Mucosa of rectum (tissue), 2 donors: ENCODE results near the gene PLEKHA6.

Experiments
- H3K27ac ChIP-seq, 2 donors: one replicate each; pipeline ENCODE4 v1.7.0; 2013; ENCODE audit warnings: inconsistent platforms in 2 of 2, low read depth in 2 of 2, low read length in 2 of 2
- H3K27me3 ChIP-seq, 2 donors: one replicate each; pipeline ENCODE4 v1.7.0; 2013; ENCODE audit warnings: low read length in 2 of 2; ENCODE audit not compliant: control insufficient read depth in 2 of 2, insufficient read depth in 2 of 2
- H3K36me3 ChIP-seq, 2 donors: one replicate each; pipeline ENCODE4 v1.7.0; 2013; ENCODE audit warnings: low read length in 2 of 2; ENCODE audit not compliant: control insufficient read depth in 2 of 2, insufficient read depth in 2 of 2
- H3K4me1 ChIP-seq, 2 donors: one replicate each; pipeline ENCODE4 v1.7.0; 2013; ENCODE audit warnings: low read length in 2 of 2, mild to moderate bottlenecking in 1 of 2; ENCODE audit not compliant: control insufficient read depth in 2 of 2, insufficient read depth in 2 of 2
- H3K4me3 ChIP-seq, 2 donors: one replicate each; pipeline ENCODE4 v1.7.0; 2013; ENCODE audit warnings: low read length in 2 of 2
- H3K9ac ChIP-seq, 2 donors: one replicate each; pipeline ENCODE4 v1.7.0; 2013; ENCODE audit warnings: low read length in 2 of 2, low read depth in 1 of 2, mild to moderate bottlenecking in 1 of 2
- H3K9me3 ChIP-seq, 2 donors: one replicate each; pipeline ENCODE4 v1.7.0; 2013; ENCODE audit warnings: low read length in 2 of 2; ENCODE audit not compliant: control insufficient read depth in 2 of 2
- donor health status: healthy.
- donor health status: Normal muscosa, but diverticular disease.

PLEKHA6 gene

DNA sequence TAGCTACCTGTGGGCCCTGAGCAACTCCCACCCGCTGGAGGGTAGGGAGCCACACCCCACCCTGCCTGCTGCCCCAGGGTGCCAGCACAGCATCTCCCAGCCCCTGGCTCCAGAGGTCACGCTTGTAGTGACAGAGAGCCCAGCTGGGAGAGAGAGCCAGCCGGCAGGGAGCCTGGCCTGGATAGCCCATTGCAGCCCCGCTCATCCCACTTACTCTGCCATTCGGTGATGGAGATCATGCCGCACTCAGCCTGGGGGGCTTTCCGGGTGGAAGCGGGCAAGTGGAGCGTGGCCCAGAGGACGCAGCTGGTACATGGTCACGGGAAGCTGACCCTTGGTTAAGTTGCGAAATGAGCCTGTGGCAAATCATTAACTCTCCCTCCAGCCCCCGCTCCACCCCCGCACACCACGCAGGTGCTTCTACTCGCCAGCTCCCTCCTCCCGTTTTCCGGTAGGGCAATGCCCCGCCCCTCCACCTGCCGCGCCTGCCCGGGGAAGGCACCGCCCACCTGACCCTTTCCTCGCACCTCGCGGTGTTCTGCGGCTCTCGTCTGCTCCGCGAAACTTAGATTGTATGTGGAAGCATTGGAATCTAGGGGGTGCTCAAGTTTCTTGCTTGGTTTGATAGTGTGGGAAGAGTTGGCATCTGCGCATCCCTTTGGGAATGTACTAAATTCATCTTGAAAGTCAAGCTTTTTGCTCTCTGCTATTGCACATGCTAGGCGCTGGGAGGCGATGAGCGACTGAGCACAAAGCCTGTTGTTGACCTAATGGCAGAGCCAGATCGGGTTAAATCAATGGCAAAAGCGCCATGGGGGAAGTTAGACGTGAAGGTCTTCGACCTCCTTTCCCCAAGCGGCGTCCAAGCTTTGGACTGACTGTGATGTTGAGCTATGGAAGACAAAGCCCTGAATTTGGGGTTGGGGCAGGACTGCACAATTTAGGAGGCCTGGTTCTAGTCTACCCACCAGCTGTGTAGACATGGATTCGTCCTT is 145.8 kb downstream of the PLEKHA6 start, which contains the start of gene GOLT1A:
TSS of gene GOLT1A (minus strand) at position 321 of the 995 bp plus-strand sequence. CDS start at position 239, 82 bp downstream.
- H3K27me3 ChIP-seq: no peaks in the 10 kb centered on the region
- no peaks in the 10 kb centered on the region for H3K9me3 ChIP-seq
- H3K27ac ChIP-seq: peak within 1 kb of the TSS in 1 of 2 donors; percentile 43
- H3K4me1 ChIP-seq: peaks cover 4 to 10% of the 10 kb centered on the region in 2 donors
- no peaks in the 10 kb centered on the region for H3K36me3 ChIP-seq
- peak within 1 kb of the TSS; percentile 14 to 41 for H3K9ac ChIP-seq
- H3K4me3 ChIP-seq: peak within 1 kb of the TSS; percentile 50 to 56

DNA sequence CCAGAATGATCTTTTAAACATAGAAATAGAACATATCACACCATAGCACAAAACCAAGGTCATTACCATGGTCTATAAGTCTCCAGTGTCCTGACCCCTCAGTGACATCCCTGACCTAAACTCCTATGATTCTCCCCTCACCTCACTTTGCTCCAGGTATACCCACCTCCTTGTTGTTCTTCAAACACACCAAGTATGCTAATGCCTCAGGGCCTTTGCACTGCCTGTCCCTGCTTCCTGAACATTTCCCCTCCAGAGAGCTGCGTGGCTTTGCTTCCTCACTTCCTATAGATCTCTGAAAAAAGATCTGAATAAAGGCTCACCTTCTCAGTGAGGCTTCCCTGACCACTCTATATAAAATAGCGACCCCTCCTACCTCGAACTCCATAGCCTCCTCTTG is 147.0 kb downstream of the PLEKHA6 start:
- no peaks in the 10 kb centered on the region for H3K27me3 ChIP-seq
- no peak overlapping the region for H3K27ac ChIP-seq
- no peaks in the 10 kb centered on the region for H3K9me3 ChIP-seq
- no peak overlapping the region for H3K4me3 ChIP-seq
- no peaks in the 10 kb centered on the region for H3K36me3 ChIP-seq
- peaks cover 4 to 10% of the 10 kb centered on the region in 2 donors for H3K4me1 ChIP-seq
- no peak overlapping the region for H3K9ac ChIP-seq

DNA sequence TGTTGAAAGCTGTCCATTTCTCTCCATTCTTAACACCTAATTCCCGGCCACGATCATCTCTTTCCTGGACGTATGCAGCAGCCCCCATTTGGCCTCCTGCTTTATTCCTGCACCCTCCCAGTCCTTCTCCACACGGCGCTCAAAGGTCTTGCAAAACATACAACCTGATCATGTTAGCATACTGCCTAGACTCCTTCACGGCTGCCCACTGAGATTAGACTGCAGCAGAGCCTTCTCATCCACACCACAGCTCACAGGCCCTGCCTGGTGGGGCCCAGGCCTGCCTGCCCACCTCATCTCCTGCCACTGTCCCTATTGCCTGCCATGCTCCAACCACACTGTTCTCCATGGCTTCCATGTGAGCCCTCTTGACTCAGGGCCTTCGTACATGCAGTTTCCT is 148.7 kb downstream of the PLEKHA6 start:
- Histone ChIP-seq H3K9ac (no peak overlapping the region), H3K27me3 (peaks cover 3 to 8% of the 10 kb centered on the region in 2 donors), H3K27ac (no peak overlapping the region), H3K4me3 (no peak overlapping the region), H3K9me3 (no peaks in the 10 kb centered on the region), H3K4me1 (peaks cover 4 to 10% of the 10 kb centered on the region in 2 donors), H3K36me3 (no peaks in the 10 kb centered on the region)

DNA sequence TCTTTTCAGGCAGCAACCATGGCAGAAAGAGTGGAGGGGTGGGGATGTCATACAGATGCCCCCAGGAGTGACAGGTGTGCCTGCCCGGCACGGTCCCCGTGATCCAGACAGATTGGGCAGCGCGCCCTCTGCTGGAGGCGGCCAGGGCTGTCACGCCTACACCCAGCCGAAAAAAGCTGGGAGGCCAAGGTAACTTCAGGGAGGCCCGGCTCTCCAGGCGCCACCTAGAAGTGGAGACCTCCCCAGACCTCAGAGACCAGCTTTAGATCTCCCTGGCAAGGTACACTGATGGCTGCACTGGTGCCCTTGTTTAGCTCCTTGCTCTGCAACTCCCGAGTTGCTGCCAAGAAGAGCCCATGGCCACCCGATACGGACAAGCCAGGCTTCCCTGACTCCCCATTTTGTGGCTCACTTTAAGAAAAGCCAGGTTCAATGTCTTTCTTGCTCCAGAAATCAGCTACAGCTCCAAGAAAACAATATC is 152.6 kb downstream of the PLEKHA6 start:
- Histone ChIP-seq H3K4me3 (no peak overlapping the region), H3K36me3 (no peaks in the 10 kb centered on the region), H3K27ac (no peak overlapping the region), H3K9ac (no peak overlapping the region), H3K27me3 (peaks cover 3 to 8% of the 10 kb centered on the region in 2 donors), H3K4me1 (no peaks in the 10 kb centered on the region), H3K9me3 (no peaks in the 10 kb centered on the region)

DNA sequence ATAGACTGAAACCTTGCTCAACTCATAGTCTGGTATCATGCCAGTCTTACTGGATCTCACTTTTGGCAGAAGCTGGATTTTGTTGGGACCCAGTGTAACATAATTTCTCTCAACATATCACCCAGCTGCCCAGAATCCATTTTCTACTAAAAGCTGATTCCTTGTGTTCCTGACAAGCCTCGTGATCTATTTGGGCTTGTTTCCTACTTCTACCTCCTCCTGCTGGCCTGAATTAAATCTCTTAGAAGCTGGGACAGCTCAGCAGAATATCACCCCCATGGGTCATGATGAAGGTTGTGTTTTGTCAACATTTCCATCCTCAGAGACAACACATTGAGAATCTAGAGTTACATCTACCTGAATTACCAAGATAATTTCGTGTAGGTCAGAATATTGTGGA is 153.6 kb downstream of the PLEKHA6 start:
- H3K4me1 ChIP-seq: no peaks in the 10 kb centered on the region
- no peaks in the 10 kb centered on the region for H3K9me3 ChIP-seq
- no peak overlapping the region for H3K4me3 ChIP-seq
- H3K27me3 ChIP-seq: peaks cover 6 to 8% of the 10 kb centered on the region in 2 donors
- no peaks in the 10 kb centered on the region for H3K36me3 ChIP-seq
- no peak overlapping the region for H3K9ac ChIP-seq
- no peak overlapping the region for H3K27ac ChIP-seq

DNA sequence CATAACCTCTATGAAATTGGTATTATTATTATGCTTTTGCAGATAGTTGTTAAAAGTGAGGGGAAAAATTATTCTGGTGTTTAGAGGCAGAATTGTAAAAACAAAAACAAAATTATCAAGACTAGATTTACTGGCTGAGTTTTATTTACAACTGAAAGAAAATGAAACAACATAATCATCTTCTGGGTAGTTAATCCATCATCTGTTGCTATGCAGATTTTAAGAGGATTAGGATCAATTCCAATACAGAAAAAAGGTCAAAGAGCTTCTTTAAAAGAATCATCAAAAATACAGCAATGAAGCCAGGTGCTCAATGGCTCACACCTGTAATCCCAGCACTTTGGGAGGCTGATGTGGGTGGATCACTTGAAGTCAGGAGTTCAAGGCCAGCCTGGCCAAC is 154.2 kb downstream of the PLEKHA6 start:
- Histone ChIP-seq H3K27me3 (peaks cover 6 to 8% of the 10 kb centered on the region in 2 donors), H3K4me1 (no peaks in the 10 kb centered on the region), H3K9ac (no peak overlapping the region), H3K36me3 (no peaks in the 10 kb centered on the region), H3K27ac (no peak overlapping the region), H3K9me3 (no peaks in the 10 kb centered on the region), H3K4me3 (no peak overlapping the region)

DNA sequence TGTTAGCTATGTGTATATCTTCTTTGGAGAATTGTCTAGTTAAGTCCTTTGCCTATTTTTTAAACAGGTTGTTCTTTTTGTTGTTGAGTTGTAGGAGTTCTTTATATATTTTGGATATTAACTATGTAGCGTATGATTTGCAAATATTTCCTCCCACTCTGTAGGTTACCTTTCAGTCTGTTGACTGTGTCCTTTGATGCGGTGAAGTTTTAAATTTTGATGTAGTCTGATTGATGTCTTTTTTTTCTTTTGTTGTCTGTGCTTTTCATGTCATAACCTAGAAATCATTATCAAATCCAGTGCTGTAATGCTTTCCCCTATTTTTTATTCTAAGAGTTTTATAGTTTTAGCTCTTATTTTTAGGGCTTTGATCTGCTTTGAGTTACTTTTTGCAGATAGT is 154.8 kb downstream of the PLEKHA6 start:
- no peak overlapping the region for H3K9ac ChIP-seq
- no peaks in the 10 kb centered on the region for H3K9me3 ChIP-seq
- peaks cover 6 to 8% of the 10 kb centered on the region in 2 donors for H3K27me3 ChIP-seq
- no peak overlapping the region for H3K4me3 ChIP-seq
- H3K27ac ChIP-seq: no peak overlapping the region
- no peaks in the 10 kb centered on the region for H3K36me3 ChIP-seq
- H3K4me1 ChIP-seq: no peaks in the 10 kb centered on the region

DNA sequence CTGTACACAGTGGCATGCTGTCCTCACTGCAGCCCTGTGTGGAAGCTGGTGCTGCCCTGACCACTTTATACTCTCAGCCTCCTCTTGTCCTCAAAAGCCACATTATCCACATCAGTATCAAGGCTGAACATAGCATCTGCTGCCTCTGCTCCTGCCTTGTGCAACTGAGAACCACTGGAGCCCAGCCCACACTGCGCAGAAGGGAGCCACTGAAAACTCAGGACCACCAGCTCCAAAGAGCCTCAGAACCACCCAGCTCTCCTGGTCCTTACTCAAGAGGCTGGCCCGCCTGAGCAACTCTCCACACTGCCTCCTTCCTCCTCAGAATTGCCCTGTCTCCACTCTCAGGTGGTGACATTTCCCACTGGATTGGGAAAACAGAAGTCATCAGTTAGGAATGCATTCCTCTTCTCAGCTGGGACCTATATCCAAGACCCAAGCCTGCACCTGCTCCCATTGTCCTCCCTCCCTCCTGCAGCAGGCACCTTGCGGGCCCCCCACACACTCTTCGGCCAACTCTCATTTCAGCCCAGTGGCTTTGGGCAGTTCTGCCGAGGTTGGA is 156.4 kb downstream of the PLEKHA6 start:
- Histone ChIP-seq H3K9ac (no peak overlapping the region), H3K4me3 (no peak overlapping the region), H3K4me1 (no peaks in the 10 kb centered on the region)

DNA sequence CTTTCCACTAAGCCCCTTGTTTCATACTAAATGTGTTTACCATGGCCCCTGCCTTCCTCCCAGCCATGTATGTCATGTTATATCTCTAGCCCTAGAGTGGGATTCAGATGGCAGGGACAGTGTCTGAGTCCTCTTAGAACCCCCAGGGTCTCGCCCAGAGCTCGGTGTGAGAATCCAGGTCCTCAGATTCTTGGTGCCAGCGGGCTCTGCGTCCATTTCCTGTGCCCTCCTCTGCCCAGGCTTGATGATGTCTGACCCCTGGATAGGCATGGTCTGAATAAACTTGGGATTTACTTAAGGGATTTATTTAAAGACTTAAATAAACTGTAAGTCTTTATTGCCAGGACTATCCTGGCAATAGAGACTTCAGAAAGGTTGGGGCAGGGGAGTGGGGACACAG is 157.2 kb downstream of the PLEKHA6 start:
- no peak overlapping the region for H3K27ac ChIP-seq
- H3K4me3 ChIP-seq: no peak overlapping the region
- H3K36me3 ChIP-seq: no peaks in the 10 kb centered on the region
- H3K9me3 ChIP-seq: no peaks in the 10 kb centered on the region
- peaks cover 6 to 8% of the 10 kb centered on the region in 2 donors for H3K27me3 ChIP-seq
- no peak overlapping the region for H3K9ac ChIP-seq
- no peaks in the 10 kb centered on the region for H3K4me1 ChIP-seq

More for the DNA sequence above, 156.4 kb downstream of the PLEKHA6 start:
- no peaks in the 10 kb centered on the region for H3K36me3 ChIP-seq
- H3K27ac ChIP-seq: no peak overlapping the region
- H3K27me3 ChIP-seq: peaks cover 6 to 8% of the 10 kb centered on the region in 2 donors
- no peaks in the 10 kb centered on the region for H3K9me3 ChIP-seq
